Left lung (tissue), 10 donors: ENCODE measurements around the gene R3HCC1L. TPM values are rescaled to one million over a fixed set of nuclear protein-coding genes. Genes with fewer than 3 reads are reported as not detected.

Experiments
- ATAC-seq: fragments of 200-7000 bp; cut with Tn5 transposase; one replicate; pipeline ENCODE4 v1.9.1; 2020; ENCODE audit warnings: moderate library complexity
- DNase-seq, 4 donors: peaks; one replicate each; pipeline ENCODE4 v3.0.0-alpha.2; 2013 to 2020
- H3K27ac ChIP-seq, 2 donors: fragments of 200-600 bp; sonication (generic) in 1 of 2; one replicate each; pipeline versions ENCODE4 v1.5.0 to v1.8.0; 2020 to 2021
- H3K27me3 ChIP-seq, 2 donors: fragments of 200-600 bp; sonication (generic) in 1 of 2; one replicate each; pipeline versions ENCODE4 v1.5.0 to v1.8.0; 2020 to 2021
- H3K36me3 ChIP-seq, 2 donors: fragments of 200-600 bp; sonication (generic) in 1 of 2; one replicate each; pipeline versions ENCODE4 v1.5.0 to v1.8.0; 2020 to 2021
- H3K4me1 ChIP-seq, 2 donors: fragments of 200-600 bp; one replicate each; pipeline ENCODE4 v1.8.0; 2021
- H3K4me3 ChIP-seq, 2 donors: fragments of 200-600 bp; sonication (generic) in 1 of 2; one replicate each; pipeline versions ENCODE4 v1.5.0 to v1.8.0; 2020 to 2021; ENCODE audit warnings: mild to moderate bottlenecking in 1 of 2
- H3K9me3 ChIP-seq, 2 donors: fragments of 200-600 bp; sonication (generic) in 1 of 2; one replicate each; pipeline versions ENCODE4 v1.5.0 to v1.8.0; 2020 to 2021
- CTCF ChIP-seq, 2 donors: fragments of 200-600 bp; sonication (generic) in 1 of 2; IDR thresholded peaks; one replicate each; pipeline versions ENCODE4 v1.5.0 to v1.8.0; 2021; ENCODE audit warnings: antibody characterized with exemption in 2 of 2
- intact Hi-C, 2 donors: fragments of 100-400 bp; cut with DNase I; formaldehyde crosslinking; loops; one replicate each; pipeline versions ENCODE4 v1.11.2 to v1.14.2; 2022
- polyA plus RNA-seq, 6 donors: library from polyadenylated mRNA; unstranded; fragments of 120-200 nt; gene quantifications; one replicate each; pipeline ENCODE4 v1.2.1, GENCODE V29; 2013; ENCODE audit not compliant: insufficient read length in 6 of 6
- total RNA-seq, 2 donors: library from RNA; stranded (reverse); fragmentation: NEBNext Ultra II Directional; extraction: Animal tissue kit (Norgen Biotek cat#: 25700); gene quantifications; one replicate each; pipeline ENCODE4 v1.2.1, GENCODE V29; 2021
- donor health status: DM: no; HTN: yes; CAD: no.
- donor health status: DM: no; HTN: no; CAD: no.

Gene R3HCC1L
- total and polyA plus RNA-seq, 8 donors = 10.3 to 24.1 (median 18.5) TPM

GRCh38 chr10:98167191-98167590 is 32.7 kb downstream of the R3HCC1L start:
- H3K36me3 ChIP-seq = peaks cover 0 to 47% of the 10 kb centered on the region in 2 donors
- H3K4me3 ChIP-seq = no peak overlapping the region
- H3K9me3 ChIP-seq = no peaks in the 10 kb centered on the region
- ATAC-seq (no peak), DNase-seq (no peak)
- TF ChIP-seq CTCF (IDR thresholded peaks at IDR 0.05) = no peak
- H3K4me1 ChIP-seq = no peaks in the 10 kb centered on the region
- no peak overlapping the region for H3K27ac ChIP-seq
- no peaks in the 10 kb centered on the region for H3K27me3 ChIP-seq
- intact Hi-C loops = no loop called here

- Histone ChIP-seq H3K4me1 (no peaks in the 10 kb centered on the region), H3K9me3 (no peaks in the 10 kb centered on the region)
- ATAC-seq = no peak
Measured at GRCh38 chr10:98168147-98168546, 33.7 kb downstream of the R3HCC1L start.

GRCh38 chr10:98168766-98169165 is 34.3 kb downstream of the R3HCC1L start:
- H3K27ac ChIP-seq = no peak overlapping the region
- H3K27me3 ChIP-seq = no peaks in the 10 kb centered on the region
- ATAC-seq (no peak), DNase-seq (no peak)
- H3K9me3 ChIP-seq = no peaks in the 10 kb centered on the region
- peaks cover 0 to 40% of the 10 kb centered on the region in 2 donors for H3K36me3 ChIP-seq
- no peak overlapping the region for H3K4me3 ChIP-seq
- H3K4me1 ChIP-seq = no peaks in the 10 kb centered on the region
- TF ChIP-seq CTCF (IDR thresholded peaks at IDR 0.05) = no peak
- intact Hi-C loops = no loop called here

More at GRCh38 chr10:98168147-98168546, 33.7 kb downstream of the R3HCC1L start:
- no peak for DNase-seq
- Histone ChIP-seq H3K27ac (no peak overlapping the region), H3K27me3 (no peaks in the 10 kb centered on the region), H3K36me3 (peaks cover 0 to 42% of the 10 kb centered on the region in 2 donors), H3K4me3 (no peak overlapping the region)
- intact Hi-C loops = no loop called here
- TF ChIP-seq CTCF (IDR thresholded peaks at IDR 0.05) = no peak

GRCh38 chr10:98169379-98169778 is 34.9 kb downstream of the R3HCC1L start:
- no peak for DNase-seq
- Histone ChIP-seq H3K27ac (no peak overlapping the region), H3K9me3 (no peaks in the 10 kb centered on the region), H3K36me3 (peaks cover 0 to 34% of the 10 kb centered on the region in 2 donors), H3K27me3 (no peaks in the 10 kb centered on the region), H3K4me3 (no peak overlapping the region), H3K4me1 (no peaks in the 10 kb centered on the region)
- intact Hi-C loops = no loop called here
- no peak for TF ChIP-seq CTCF (IDR thresholded peaks at IDR 0.05)
- no peak for ATAC-seq

GRCh38 chr10:98170249-98171117 is 36.0 kb downstream of the R3HCC1L start:
- peak; percentile 66 to 69 for TF ChIP-seq CTCF (IDR thresholded peaks at IDR 0.05)
- intact Hi-C loops = no loop called here
- H3K36me3 ChIP-seq = peaks cover 0 to 23% of the 10 kb centered on the region in 2 donors
- no peaks in the 10 kb centered on the region for H3K9me3 ChIP-seq
- no peaks in the 10 kb centered on the region for H3K27me3 ChIP-seq
- H3K4me1 ChIP-seq = no peaks in the 10 kb centered on the region
- DNase-seq (peak in 3 of 4 donors; percentile 11 to 47 (median 15)), ATAC-seq (peak; percentile 94)
- H3K27ac ChIP-seq = no peak overlapping the region
- no peak overlapping the region for H3K4me3 ChIP-seq
